ENCODE data around the gene BZW2.
A peak's percentile ranks its signal among the peaks of the same experiment; 100 is the strongest.

The BZW2 gene

GRCh38 chr7:16637379-16637778, 8.6 kb upstream of the BZW2 start:
- no peak overlapping the region for H3K23ac ChIP-seq (ENCODE audit: low read length)
- no peak overlapping the region for H2AK5ac ChIP-seq (ENCODE audit: low read length)
- peak overlapping the region; percentile 74 for H2BK15ac ChIP-seq (replicated peaks; ENCODE audit: low read depth)
- H3K56ac ChIP-seq (ENCODE audit: low read length): no peak overlapping the region
- H3K27ac ChIP-seq (ENCODE audit: low read depth, low read length): no peak overlapping the region
- no peak overlapping the region for H4K5ac ChIP-seq (ENCODE audit: low read length)
- H3K4me1 ChIP-seq (ENCODE audit: control insufficient read depth, low read depth, low read length): peaks cover 8% of the 10 kb centered on the region
- no peaks in the 10 kb centered on the region for H3K36me3 ChIP-seq (ENCODE audit: control insufficient read depth, insufficient read depth, low read length)
- no peak overlapping the region for H4K8ac ChIP-seq (ENCODE audit: low read depth, low read length)
- no peak overlapping the region for H3K4me2 ChIP-seq (ENCODE audit: low read length)
- no peak overlapping the region for H3K4ac ChIP-seq (ENCODE audit: low read depth, low read length)
- no peaks in the 10 kb centered on the region for H3K79me2 ChIP-seq (ENCODE audit: control insufficient read depth, insufficient read depth, low read length)
- no CpG with 5 or more reads among the region's 5 CpGs for WGBS (ENCODE audit: extremely low coverage, insufficient coverage, low lambda C conversion rate)
- no peak overlapping the region for H2BK120ac ChIP-seq (ENCODE audit: low read depth, low read length)
- H2BK5ac ChIP-seq (ENCODE audit: low read length): no peak overlapping the region
- no peak overlapping the region for H3K4me3 ChIP-seq (ENCODE audit: low read length)
- H3K9ac ChIP-seq (ENCODE audit: low read length): no peak overlapping the region
- DNase-seq: no peak
- no peaks in the 10 kb centered on the region for H3K27me3 ChIP-seq (ENCODE audit: insufficient read depth, low read length, poor library complexity)
- no peak overlapping the region for H3K18ac ChIP-seq (ENCODE audit: low read length)
- H3K79me1 ChIP-seq (ENCODE audit: low read length): no peaks in the 10 kb centered on the region

DNA sequence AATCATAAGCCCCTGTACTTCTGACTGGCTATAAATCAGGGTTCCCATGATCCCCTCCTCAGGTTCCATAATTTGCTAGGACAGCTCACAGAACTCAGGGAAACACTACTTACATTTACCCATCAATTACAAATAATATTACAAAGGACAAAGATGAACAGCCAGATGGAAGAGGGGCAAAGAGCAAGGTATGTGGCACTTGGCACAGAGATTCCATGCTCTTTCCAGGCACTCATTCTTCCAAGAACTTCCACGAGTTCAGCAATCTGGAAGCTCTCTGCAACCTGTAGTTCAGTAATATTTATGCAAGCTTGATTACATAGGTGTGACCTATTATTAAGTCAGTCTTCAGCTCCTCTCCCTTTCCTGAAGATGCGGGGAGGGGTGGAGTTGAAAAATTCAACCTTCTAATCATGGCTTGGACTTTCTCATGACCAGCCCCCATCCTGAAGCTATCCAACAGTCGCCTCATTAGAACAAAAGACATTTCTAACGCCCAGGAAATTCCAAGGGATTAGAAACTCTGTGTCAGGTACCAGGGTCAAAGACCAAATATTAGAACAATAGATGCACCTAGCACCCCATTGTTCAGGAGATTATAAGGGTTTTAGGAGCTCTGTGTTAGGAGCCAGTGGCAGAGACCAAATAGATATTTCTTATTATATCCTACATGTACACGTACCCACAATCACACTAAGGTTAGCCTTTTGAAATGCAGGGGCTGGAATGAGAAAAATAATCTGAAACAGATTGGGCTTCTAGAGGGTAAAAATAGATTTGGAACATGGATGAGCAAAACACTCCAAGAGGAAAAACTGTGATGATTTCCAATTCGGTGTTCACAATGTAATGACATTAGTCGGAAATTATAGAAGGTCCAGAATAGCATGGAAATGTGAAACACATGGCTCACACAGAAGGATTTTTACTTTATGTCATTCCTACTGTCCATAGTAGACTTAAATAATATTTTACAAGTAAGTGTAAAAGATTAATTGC, 7.4 kb upstream of the BZW2 start:
- Histone ChIP-seq H3K36me3 (ENCODE audit: control insufficient read depth, insufficient read depth, low read length) (no peaks in the 10 kb centered on the region), H3K27me3 (ENCODE audit: insufficient read depth, low read length, poor library complexity) (no peaks in the 10 kb centered on the region), H3K56ac (ENCODE audit: low read length) (no peak overlapping the region), H3K4me3 (ENCODE audit: low read length) (no peak overlapping the region), H2BK5ac (ENCODE audit: low read length) (no peak overlapping the region), H3K79me1 (ENCODE audit: low read length) (peaks cover 2% of the 10 kb centered on the region), H3K4me2 (ENCODE audit: low read length) (no peak overlapping the region), H3K18ac (ENCODE audit: low read length) (peak overlapping the region; percentile 84), H3K9ac (ENCODE audit: low read length) (no peak overlapping the region), H3K79me2 (ENCODE audit: control insufficient read depth, insufficient read depth, low read length) (peaks cover 1% of the 10 kb centered on the region), H3K23ac (ENCODE audit: low read length) (no peak overlapping the region), H2BK15ac (replicated peaks; ENCODE audit: low read depth) (peak overlapping the region; percentile 57), H2AK5ac (ENCODE audit: low read length) (no peak overlapping the region), H2BK120ac (ENCODE audit: low read depth, low read length) (peak overlapping the region; percentile 88), H3K27ac (ENCODE audit: low read depth, low read length) (peak overlapping the region; percentile 43), H4K5ac (ENCODE audit: low read length) (no peak overlapping the region), H3K4ac (ENCODE audit: low read depth, low read length) (no peak overlapping the region), H4K8ac (ENCODE audit: low read depth, low read length) (no peak overlapping the region), H3K4me1 (ENCODE audit: control insufficient read depth, low read depth, low read length) (peaks cover 8% of the 10 kb centered on the region)
- peak; percentile 69 for DNase-seq
- no CpG with 5 or more reads among the region's 7 CpGs for WGBS (ENCODE audit: extremely low coverage, insufficient coverage, low lambda C conversion rate)

- no peak overlapping the region for H3K23ac ChIP-seq (ENCODE audit: low read length)
- peaks cover 13% of the 10 kb centered on the region for H3K79me1 ChIP-seq (ENCODE audit: low read length)
- H2AK5ac ChIP-seq (ENCODE audit: low read length): no peak overlapping the region
- DNase-seq: no peak
- no CpG with 5 or more reads among the region's 4 CpGs for WGBS (ENCODE audit: extremely low coverage, insufficient coverage, low lambda C conversion rate)
- no peak overlapping the region for H2BK120ac ChIP-seq (ENCODE audit: low read depth, low read length)
- no peaks in the 10 kb centered on the region for H3K36me3 ChIP-seq (ENCODE audit: control insufficient read depth, insufficient read depth, low read length)
- no peak overlapping the region for H2BK5ac ChIP-seq (ENCODE audit: low read length)
- H3K56ac ChIP-seq (ENCODE audit: low read length): peak overlapping the region; percentile 54
- H3K4me1 ChIP-seq (ENCODE audit: control insufficient read depth, low read depth, low read length): peaks cover 7% of the 10 kb centered on the region
- H3K27ac ChIP-seq (ENCODE audit: low read depth, low read length): no peak overlapping the region
- peak overlapping the region; percentile 90 for H3K9ac ChIP-seq (ENCODE audit: low read length)
- H2BK15ac ChIP-seq (replicated peaks; ENCODE audit: low read depth): no peak overlapping the region
- H4K8ac ChIP-seq (ENCODE audit: low read depth, low read length): no peak overlapping the region
- H3K4ac ChIP-seq (ENCODE audit: low read depth, low read length): no peak overlapping the region
- H3K27me3 ChIP-seq (ENCODE audit: insufficient read depth, low read length, poor library complexity): no peaks in the 10 kb centered on the region
- H3K4me3 ChIP-seq (ENCODE audit: low read length): no peak overlapping the region
- H3K4me2 ChIP-seq (ENCODE audit: low read length): peak overlapping the region; percentile 87
- H3K18ac ChIP-seq (ENCODE audit: low read length): no peak overlapping the region
- peaks cover 37% of the 10 kb centered on the region for H3K79me2 ChIP-seq (ENCODE audit: control insufficient read depth, insufficient read depth, low read length)
- no peak overlapping the region for H4K5ac ChIP-seq (ENCODE audit: low read length)
Observed at GRCh38 chr7:16644157-16644556, 1.8 kb upstream of the BZW2 start.

DNA sequence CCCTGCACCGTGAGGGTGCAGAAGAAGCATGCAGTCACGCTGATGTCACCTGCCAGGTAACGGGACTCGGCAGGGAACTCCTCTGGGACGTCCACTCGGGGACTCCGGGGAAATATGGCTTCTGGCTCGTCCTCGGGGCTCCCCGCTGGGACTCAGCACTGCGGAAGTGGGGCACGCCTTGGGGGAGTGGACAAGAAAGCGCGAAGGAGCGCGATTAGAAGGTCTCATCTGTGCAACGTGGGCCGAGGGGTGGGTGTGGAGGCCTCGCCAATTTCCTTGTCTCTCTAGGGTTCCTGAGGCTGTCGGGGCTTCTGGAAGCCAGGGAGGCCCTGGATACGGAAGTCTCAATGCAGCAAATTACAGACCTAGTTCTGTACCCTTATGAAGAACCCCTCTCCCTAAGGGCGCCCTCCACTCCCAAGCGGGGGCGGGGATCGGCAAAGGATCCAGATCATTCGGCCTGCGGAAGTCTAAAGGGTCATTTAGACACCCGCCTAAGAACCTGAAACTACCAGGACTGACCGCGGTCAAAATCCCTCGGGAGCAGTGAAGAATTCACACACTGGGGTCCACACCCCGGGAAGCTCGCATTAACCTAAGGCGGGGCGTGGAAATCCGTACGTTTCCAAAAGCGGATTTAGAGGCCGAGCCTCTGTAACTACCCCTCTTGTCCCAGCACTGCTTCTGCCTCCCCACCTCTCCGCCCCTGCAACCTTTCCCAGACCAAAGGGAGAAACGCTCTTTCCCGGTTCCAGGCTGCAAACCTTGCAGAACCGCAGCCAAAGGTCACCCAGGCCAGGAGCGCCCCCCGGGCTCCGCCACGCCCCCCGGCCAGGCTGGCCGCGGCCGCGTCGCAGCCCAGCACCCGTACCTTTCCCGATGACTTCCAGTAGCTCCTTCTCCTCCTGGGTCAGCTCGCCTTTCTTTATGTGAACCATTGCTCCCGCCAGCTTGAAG, 1.1 kb upstream of the BZW2 start:
- Histone ChIP-seq H3K36me3 (ENCODE audit: control insufficient read depth, insufficient read depth, low read length) (no peaks in the 10 kb centered on the region), H3K27ac (ENCODE audit: low read depth, low read length) (peak overlapping the region; percentile 92), H2AK5ac (ENCODE audit: low read length) (no peak overlapping the region), H3K4ac (ENCODE audit: low read depth, low read length) (peak overlapping the region; percentile 57), H3K4me2 (ENCODE audit: low read length) (peak overlapping the region; percentile 87), H3K18ac (ENCODE audit: low read length) (peak overlapping the region; percentile 25), H2BK5ac (ENCODE audit: low read length) (no peak overlapping the region), H3K79me1 (ENCODE audit: low read length) (peaks cover 13% of the 10 kb centered on the region), H2BK120ac (ENCODE audit: low read depth, low read length) (no peak overlapping the region), H3K9ac (ENCODE audit: low read length) (peak overlapping the region; percentile 90), H3K56ac (ENCODE audit: low read length) (peak overlapping the region; percentile 92), H4K5ac (ENCODE audit: low read length) (no peak overlapping the region), H2BK15ac (replicated peaks; ENCODE audit: low read depth) (no peak overlapping the region), H3K23ac (ENCODE audit: low read length) (no peak overlapping the region), H3K4me3 (ENCODE audit: low read length) (peak overlapping the region; percentile 93), H4K8ac (ENCODE audit: low read depth, low read length) (no peak overlapping the region), H3K4me1 (ENCODE audit: control insufficient read depth, low read depth, low read length) (peaks cover 7% of the 10 kb centered on the region), H3K27me3 (ENCODE audit: insufficient read depth, low read length, poor library complexity) (no peaks in the 10 kb centered on the region), H3K79me2 (ENCODE audit: control insufficient read depth, insufficient read depth, low read length) (peaks cover 40% of the 10 kb centered on the region)
- no CpG with 5 or more reads among the region's 57 CpGs for WGBS (ENCODE audit: extremely low coverage, insufficient coverage, low lambda C conversion rate)
- DNase-seq: no peak

DNA sequence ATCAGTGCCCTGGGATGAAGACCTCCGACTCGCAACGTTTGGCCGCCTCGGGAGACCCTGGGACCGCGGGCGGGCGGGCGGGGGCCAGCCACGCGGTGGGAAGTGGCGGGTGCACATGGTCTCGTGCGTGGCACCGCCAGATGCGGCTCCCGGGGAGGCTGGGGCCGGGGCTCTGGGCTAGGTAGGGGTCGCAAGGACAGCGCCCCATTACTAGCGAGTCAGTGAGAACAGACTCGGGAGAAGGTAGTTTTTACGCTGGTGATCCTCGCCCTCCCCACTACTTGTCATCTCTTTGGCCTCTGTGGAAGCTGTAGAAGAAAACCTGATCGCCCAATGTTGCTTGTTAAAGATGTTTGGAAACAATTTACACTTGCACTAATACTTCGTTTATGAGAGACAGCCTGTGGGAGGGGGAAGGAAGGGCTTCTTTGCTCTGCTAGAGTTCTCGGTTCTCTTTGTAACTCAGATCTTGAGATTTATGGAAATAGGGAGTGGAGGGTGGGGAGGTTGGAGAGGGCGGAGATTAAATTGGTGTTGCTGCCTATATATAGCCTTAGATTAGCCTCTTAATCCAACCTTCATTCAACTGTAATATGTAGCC, 591 bp downstream of the BZW2 start:
- H4K8ac ChIP-seq (ENCODE audit: low read depth, low read length): no peak overlapping the region
- no peak overlapping the region for H2BK120ac ChIP-seq (ENCODE audit: low read depth, low read length)
- DNase-seq: peak; percentile 32
- no peaks in the 10 kb centered on the region for H3K36me3 ChIP-seq (ENCODE audit: control insufficient read depth, insufficient read depth, low read length)
- peak overlapping the region; percentile 73 for H3K4me2 ChIP-seq (ENCODE audit: low read length)
- no peaks in the 10 kb centered on the region for H3K27me3 ChIP-seq (ENCODE audit: insufficient read depth, low read length, poor library complexity)
- peaks cover 50% of the 10 kb centered on the region for H3K79me2 ChIP-seq (ENCODE audit: control insufficient read depth, insufficient read depth, low read length)
- no peak overlapping the region for H2BK5ac ChIP-seq (ENCODE audit: low read length)
- H2BK15ac ChIP-seq (replicated peaks; ENCODE audit: low read depth): no peak overlapping the region
- WGBS (ENCODE audit: extremely low coverage, insufficient coverage, low lambda C conversion rate): no CpG with 5 or more reads among the region's 29 CpGs
- peak overlapping the region; percentile 59 for H3K23ac ChIP-seq (ENCODE audit: low read length)
- peak overlapping the region; percentile 56 for H3K4ac ChIP-seq (ENCODE audit: low read depth, low read length)
- H3K4me3 ChIP-seq (ENCODE audit: low read length): peak overlapping the region; percentile 92
- H3K79me1 ChIP-seq (ENCODE audit: low read length): peaks cover 13% of the 10 kb centered on the region
- peak overlapping the region; percentile 100 for H3K56ac ChIP-seq (ENCODE audit: low read length)
- H3K4me1 ChIP-seq (ENCODE audit: control insufficient read depth, low read depth, low read length): peaks cover 7% of the 10 kb centered on the region
- H3K18ac ChIP-seq (ENCODE audit: low read length): peak overlapping the region; percentile 2
- no peak overlapping the region for H4K5ac ChIP-seq (ENCODE audit: low read length)
- H2AK5ac ChIP-seq (ENCODE audit: low read length): no peak overlapping the region
- H3K27ac ChIP-seq (ENCODE audit: low read depth, low read length): no peak overlapping the region
- peak overlapping the region; percentile 83 for H3K9ac ChIP-seq (ENCODE audit: low read length)
